Bronchial epithelial cell (primary cell): ENCODE data around the gene AJUBA. TPM values are rescaled to one million over a fixed set of nuclear protein-coding genes. Genes with fewer than 3 reads are reported as not detected.

ENCODE experiments used
- DNase-seq: peaks from one replicate; pipeline ENCODE4 v3.0.0-alpha.2; 2010; ENCODE audit warnings: low read depth
- FAIRE-seq: peaks from 2 replicates; lab custom pipeline; 2011; peaks lifted over from hg19 to GRCh38; lab: Jason Lieb, UNC
- H3K27me3 ChIP-seq: 2 replicates; pipeline ENCODE4 v1.5.1; 2011; ENCODE audit warnings: low read length; ENCODE audit not compliant: control insufficient read depth, insufficient read depth
- H3K36me3 ChIP-seq: 2 replicates; pipeline ENCODE4 v1.5.1; 2011; ENCODE audit warnings: low read length; ENCODE audit not compliant: control insufficient read depth, insufficient read depth
- H3K4me3 ChIP-seq: 2 replicates; pipeline ENCODE4 v1.5.1; 2011; ENCODE audit warnings: mild to moderate bottlenecking, low read depth, low read length, control low read depth
- total RNA-seq: library from RNA; depleted of rRNA; stranded (reverse); fragments of >200 nt; gene quantifications from 2 replicates; pipeline ENCODE4 v1.2.1, GENCODE V29; 2014
- TF ChIP-seq, protein P1 (sequence below): IDR thresholded peaks from 2 replicates; pipeline ENCODE4 v1.5.1; 2011; ENCODE audit warnings: mild to moderate bottlenecking, moderate library complexity, low read length, control low read depth, inconsistent platforms; ENCODE audit not compliant: insufficient read depth, severe bottlenecking

The AJUBA gene
- total RNA-seq, 1 donor from 2014 or later: 223 TPM

DNA sequence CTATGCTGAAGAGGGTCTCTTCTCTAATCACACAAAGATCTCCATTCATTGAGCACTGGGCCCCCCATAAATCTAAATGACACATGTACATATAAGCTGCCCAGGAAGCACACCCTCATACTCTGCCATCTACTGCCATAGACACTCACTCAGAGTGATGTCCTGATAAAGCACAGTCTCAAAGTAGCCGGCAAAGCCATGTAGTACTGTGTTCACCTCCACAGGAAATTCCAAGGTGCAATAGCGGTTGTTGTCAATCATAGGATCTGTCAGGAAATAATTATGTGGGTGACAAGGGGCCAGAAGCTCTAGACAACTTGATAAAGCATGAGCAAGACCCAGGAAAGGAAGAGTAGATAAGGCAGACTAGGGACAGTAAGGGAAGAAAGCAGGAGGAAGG is 60.1 kb downstream of the AJUBA start:
- peaks cover 35% of the 10 kb centered on the region for H3K36me3 ChIP-seq
- DNase-seq: no peak
- TF ChIP-seq, protein P1, sequence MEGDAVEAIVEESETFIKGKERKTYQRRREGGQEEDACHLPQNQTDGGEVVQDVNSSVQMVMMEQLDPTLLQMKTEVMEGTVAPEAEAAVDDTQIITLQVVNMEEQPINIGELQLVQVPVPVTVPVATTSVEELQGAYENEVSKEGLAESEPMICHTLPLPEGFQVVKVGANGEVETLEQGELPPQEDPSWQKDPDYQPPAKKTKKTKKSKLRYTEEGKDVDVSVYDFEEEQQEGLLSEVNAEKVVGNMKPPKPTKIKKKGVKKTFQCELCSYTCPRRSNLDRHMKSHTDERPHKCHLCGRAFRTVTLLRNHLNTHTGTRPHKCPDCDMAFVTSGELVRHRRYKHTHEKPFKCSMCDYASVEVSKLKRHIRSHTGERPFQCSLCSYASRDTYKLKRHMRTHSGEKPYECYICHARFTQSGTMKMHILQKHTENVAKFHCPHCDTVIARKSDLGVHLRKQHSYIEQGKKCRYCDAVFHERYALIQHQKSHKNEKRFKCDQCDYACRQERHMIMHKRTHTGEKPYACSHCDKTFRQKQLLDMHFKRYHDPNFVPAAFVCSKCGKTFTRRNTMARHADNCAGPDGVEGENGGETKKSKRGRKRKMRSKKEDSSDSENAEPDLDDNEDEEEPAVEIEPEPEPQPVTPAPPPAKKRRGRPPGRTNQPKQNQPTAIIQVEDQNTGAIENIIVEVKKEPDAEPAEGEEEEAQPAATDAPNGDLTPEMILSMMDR: no peak
- no peak overlapping the region for H3K4me3 ChIP-seq
- H3K27me3 ChIP-seq: no peaks in the 10 kb centered on the region
- FAIRE-seq: no peak

Other genes with a start within 250 kb of the AJUBA start
- gene OXA1L, start 215.9 kb downstream of the AJUBA start, total RNA-seq: 25.6 and 29.2 TPM in 2 replicates
- gene SLC7A7, start 167.1 kb downstream of the AJUBA start, total RNA-seq: 0.51 and 0.79 TPM in 2 replicates
- 33.2 and 38.7 TPM in 2 replicates for gene MRPL52, start 152.7 kb downstream of the AJUBA start, total RNA-seq
- 126 and 140 TPM in 2 replicates for gene MMP14, start 146.0 kb downstream of the AJUBA start, total RNA-seq
- 34.8 and 63.6 TPM in 2 replicates for gene LRP10, start 110.8 kb downstream of the AJUBA start, total RNA-seq
- under 0.01 TPM in 1 of 2 replicates, not detected in the other for gene REM2, start 99.3 kb downstream of the AJUBA start, total RNA-seq
- gene RBM23, start 63.4 kb downstream of the AJUBA start, total RNA-seq: 26.6 and 41.2 TPM in 2 replicates
- gene PRMT5, start 53.2 kb downstream of the AJUBA start, total RNA-seq: 79.2 and 91.1 TPM in 2 replicates
- 58.8 and 113 TPM in 2 replicates for gene HAUS4, start 25.5 kb downstream of the AJUBA start, total RNA-seq
- gene C14orf93, start 27.6 kb upstream of the AJUBA start, total RNA-seq: 6.3 and 7.4 TPM in 2 replicates
- 158 and 220 TPM in 2 replicates for gene PSMB5, start 52.3 kb upstream of the AJUBA start, total RNA-seq
- gene PSMB11, start 59.7 kb upstream of the AJUBA start, total RNA-seq: not detected in 2 replicates
- gene CDH24, start 75.0 kb upstream of the AJUBA start, total RNA-seq: 2.7 and 2.9 TPM in 2 replicates
- 45.3 and 45.5 TPM in 2 replicates for gene ACIN1, start 112.6 kb upstream of the AJUBA start, total RNA-seq
- 51.9 and 59.1 TPM in 2 replicates for gene C14orf119, start 113.0 kb upstream of the AJUBA start, total RNA-seq
- gene CIROP, start 122.4 kb upstream of the AJUBA start, total RNA-seq: not detected in 2 replicates
- gene CEBPE, start 136.7 kb upstream of the AJUBA start, total RNA-seq: not detected in 2 replicates
- gene SLC7A8, start 201.1 kb upstream of the AJUBA start, total RNA-seq: 1.1 and 9.0 TPM in 2 replicates